ENCODE measurements around the gene ASCC1. TPM values are rescaled to one million over a fixed set of nuclear protein-coding genes. Genes with fewer than 3 reads are reported as not detected.

ASCC1 gene
- total RNA-seq, 4 donors from 2014 or later, result 13.4 to 34.0 (median 20.5) TPM

DNA sequence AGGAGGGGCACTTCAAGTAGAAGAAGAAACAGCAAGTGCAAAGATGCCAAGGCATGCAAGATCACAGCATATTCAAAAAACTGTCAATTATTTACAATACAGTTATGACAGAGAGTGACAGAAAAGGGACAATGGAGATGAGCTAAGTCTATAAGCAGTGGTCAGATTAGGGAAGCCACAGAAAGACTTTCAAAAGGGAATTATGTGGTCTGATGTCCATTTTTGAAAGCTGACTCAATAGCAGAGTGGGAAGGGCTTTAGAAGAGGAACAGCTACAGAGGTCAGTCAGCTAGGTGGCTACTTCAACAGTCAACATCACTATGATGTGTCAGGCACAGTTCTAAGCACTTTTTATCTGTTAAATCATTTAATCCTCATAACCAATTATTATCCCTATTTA is 82.6 kb downstream of the ASCC1 start:
- TF ChIP-seq POLR2A (IDR thresholded peaks at IDR 0.05), result no peak
- no peak for TF ChIP-seq POLR2AphosphoS5 (IDR thresholded peaks at IDR 0.05)
- TF ChIP-seq EP300 (IDR thresholded peaks at IDR 0.05; ENCODE audit: low read depth), result no peak
- TF ChIP-seq, protein P1, sequence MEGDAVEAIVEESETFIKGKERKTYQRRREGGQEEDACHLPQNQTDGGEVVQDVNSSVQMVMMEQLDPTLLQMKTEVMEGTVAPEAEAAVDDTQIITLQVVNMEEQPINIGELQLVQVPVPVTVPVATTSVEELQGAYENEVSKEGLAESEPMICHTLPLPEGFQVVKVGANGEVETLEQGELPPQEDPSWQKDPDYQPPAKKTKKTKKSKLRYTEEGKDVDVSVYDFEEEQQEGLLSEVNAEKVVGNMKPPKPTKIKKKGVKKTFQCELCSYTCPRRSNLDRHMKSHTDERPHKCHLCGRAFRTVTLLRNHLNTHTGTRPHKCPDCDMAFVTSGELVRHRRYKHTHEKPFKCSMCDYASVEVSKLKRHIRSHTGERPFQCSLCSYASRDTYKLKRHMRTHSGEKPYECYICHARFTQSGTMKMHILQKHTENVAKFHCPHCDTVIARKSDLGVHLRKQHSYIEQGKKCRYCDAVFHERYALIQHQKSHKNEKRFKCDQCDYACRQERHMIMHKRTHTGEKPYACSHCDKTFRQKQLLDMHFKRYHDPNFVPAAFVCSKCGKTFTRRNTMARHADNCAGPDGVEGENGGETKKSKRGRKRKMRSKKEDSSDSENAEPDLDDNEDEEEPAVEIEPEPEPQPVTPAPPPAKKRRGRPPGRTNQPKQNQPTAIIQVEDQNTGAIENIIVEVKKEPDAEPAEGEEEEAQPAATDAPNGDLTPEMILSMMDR (IDR thresholded peaks at IDR 0.05), result no peak
- DNase-seq, result no peak
- no peak overlapping the region for H3K27ac ChIP-seq
- H3K4me1 ChIP-seq, result peaks cover 0 to 3% (median 0%) of the 10 kb centered on the region in 4 donors
- no peak overlapping the region for H3K4me3 ChIP-seq
- no peaks in the 10 kb centered on the region for H3K9me3 ChIP-seq
- in situ Hi-C loops (cut with MboI; ENCODE audit: low pct_ligation_motif_present in 1 of 4, low pct_unique_long_range_greater_than_20kb in 1 of 4, low sequenced_read_pairs in 3 of 4), result loop anchor here in 1 of 4 donors (25.0 kb wide), 1 partner anchor 204 kb away; no protein-coding TSS in a partner anchor
- peaks cover 0 to 2% (median 0%) of the 10 kb centered on the region in 4 donors for H3K36me3 ChIP-seq
- intact Hi-C loops (cut with DNase I; ENCODE audit: low total_unique reads), result no loop called here
- H3K27me3 ChIP-seq, result no peaks in the 10 kb centered on the region

DNA sequence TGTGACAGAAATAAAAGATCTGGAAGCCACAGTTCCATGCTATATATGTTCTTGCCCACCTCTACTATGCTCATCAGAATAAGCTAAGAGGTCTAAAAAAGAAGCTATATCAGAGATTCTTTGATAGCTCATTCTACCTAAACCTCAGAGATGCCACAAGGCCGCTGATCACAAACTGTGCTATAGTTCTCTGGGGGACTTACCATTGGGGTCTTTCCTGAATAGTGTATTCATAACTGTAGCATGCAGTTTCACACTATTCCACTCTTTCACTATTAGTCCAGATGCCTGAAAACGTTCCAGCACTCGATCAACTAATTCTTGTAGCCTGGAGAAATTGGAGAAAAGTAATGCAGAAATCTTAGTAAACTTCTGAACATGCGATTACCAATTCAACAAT is 83.2 kb downstream of the ASCC1 start:
- H3K27ac ChIP-seq, result no peak overlapping the region
- WGBS, 2 donors (ENCODE audit: low coverage in 1 of 2), result 77 to 90% methylated on average over 4 of the region's 4 CpGs
- intact Hi-C loops (cut with DNase I; ENCODE audit: low total_unique reads), result no loop called here

DNA sequence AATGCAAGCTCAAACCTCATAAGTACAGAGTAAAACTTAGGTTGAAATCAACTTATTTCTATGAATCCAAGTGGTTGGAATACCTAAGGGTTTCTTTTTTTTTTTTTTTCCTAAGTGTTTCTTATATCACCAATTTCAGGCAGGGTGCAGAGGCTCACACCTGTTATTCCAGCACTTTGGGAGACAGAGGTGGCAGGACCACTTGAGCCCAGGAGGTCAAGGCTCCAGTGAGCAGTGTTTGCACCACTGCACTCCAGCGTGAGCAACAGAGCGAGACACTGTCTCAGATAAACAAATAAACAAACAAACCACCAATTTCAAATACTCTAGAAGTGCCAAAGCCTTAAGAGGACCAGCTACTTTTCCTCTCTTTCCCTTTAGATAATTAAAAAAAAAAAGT is 88.5 kb downstream of the ASCC1 start:
- no peak overlapping the region for H3K27ac ChIP-seq
- H3K36me3 ChIP-seq, result peaks cover 0 to 11% (median 4%) of the 10 kb centered on the region in 4 donors
- peaks cover 0 to 17% (median 0%) of the 10 kb centered on the region in 4 donors for H3K4me1 ChIP-seq
- intact Hi-C loops (cut with DNase I; ENCODE audit: low total_unique reads) (no loop called here), in situ Hi-C loops (cut with MboI; ENCODE audit: low pct_ligation_motif_present in 1 of 4, low pct_unique_long_range_greater_than_20kb in 1 of 4, low sequenced_read_pairs in 3 of 4) (loop anchor here in 1 of 4 donors (25.0 kb wide), 1 partner anchor 210 kb away; no protein-coding TSS in a partner anchor)
- no peaks in the 10 kb centered on the region for H3K27me3 ChIP-seq
- no peaks in the 10 kb centered on the region for H3K9me3 ChIP-seq
- TF ChIP-seq POLR2AphosphoS5 (IDR thresholded peaks at IDR 0.05) (no peak), EP300 (IDR thresholded peaks at IDR 0.05; ENCODE audit: low read depth) (no peak), POLR2A (IDR thresholded peaks at IDR 0.05) (no peak)
- TF ChIP-seq, protein P1 (IDR thresholded peaks at IDR 0.05), result no peak
- H3K4me3 ChIP-seq, result no peak overlapping the region
- DNase-seq, result no peak
- WGBS, 2 donors (ENCODE audit: low coverage in 1 of 2), result 94 to 95% methylated on average over 2 of the region's 2 CpGs

More for the DNA sequence above, 83.2 kb downstream of the ASCC1 start:
- Histone ChIP-seq H3K27me3 (no peaks in the 10 kb centered on the region), H3K4me3 (no peak overlapping the region), H3K9me3 (no peaks in the 10 kb centered on the region), H3K4me1 (peaks cover 0 to 3% (median 0%) of the 10 kb centered on the region in 4 donors), H3K36me3 (peaks cover 0 to 8% (median under 1%) of the 10 kb centered on the region in 4 donors)
- TF ChIP-seq EP300 (IDR thresholded peaks at IDR 0.05; ENCODE audit: low read depth) (no peak), POLR2AphosphoS5 (IDR thresholded peaks at IDR 0.05) (no peak), POLR2A (IDR thresholded peaks at IDR 0.05) (no peak)
- TF ChIP-seq, protein P1 (IDR thresholded peaks at IDR 0.05), result no peak
- no peak for DNase-seq
- in situ Hi-C loops (cut with MboI; ENCODE audit: low pct_ligation_motif_present in 1 of 4, low pct_unique_long_range_greater_than_20kb in 1 of 4, low sequenced_read_pairs in 3 of 4), result loop anchor here in 1 of 4 donors (25.0 kb wide), 1 partner anchor 204 kb away; no protein-coding TSS in a partner anchor

DNA sequence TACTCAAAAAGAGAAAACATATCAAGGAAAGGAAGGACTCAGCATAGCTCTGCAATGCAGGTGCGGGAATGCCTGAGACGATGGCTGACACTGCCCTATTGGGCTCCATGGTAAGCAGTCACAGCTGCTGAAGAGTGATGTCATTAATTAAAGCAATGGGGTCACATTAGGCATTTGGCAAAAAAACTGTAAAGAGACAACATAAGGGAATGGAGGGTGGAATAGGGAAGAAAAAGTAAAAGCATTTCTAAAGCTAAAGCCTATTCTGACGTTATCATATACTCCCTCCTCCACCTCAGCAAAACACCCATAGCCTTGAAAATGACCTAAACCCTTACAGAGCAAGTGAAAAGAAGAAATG is 89.2 kb downstream of the ASCC1 start:
- DNase-seq, result no peak
- Histone ChIP-seq H3K27ac (no peak overlapping the region), H3K4me3 (no peak overlapping the region), H3K36me3 (peaks cover 0 to 11% (median 4%) of the 10 kb centered on the region in 4 donors), H3K9me3 (no peaks in the 10 kb centered on the region), H3K4me1 (peaks cover 0 to 22% (median 0%) of the 10 kb centered on the region in 4 donors), H3K27me3 (no peaks in the 10 kb centered on the region)
- TF ChIP-seq POLR2AphosphoS5 (IDR thresholded peaks at IDR 0.05) (no peak), POLR2A (IDR thresholded peaks at IDR 0.05) (no peak), EP300 (IDR thresholded peaks at IDR 0.05; ENCODE audit: low read depth) (no peak)
- TF ChIP-seq, protein P1 (IDR thresholded peaks at IDR 0.05), result no peak
- 89 to 92% methylated on average over 3 of the region's 3 CpGs for WGBS, 2 donors (ENCODE audit: low coverage in 1 of 2)
- intact Hi-C loops (cut with DNase I; ENCODE audit: low total_unique reads), result no loop called here
- in situ Hi-C loops (cut with MboI; ENCODE audit: low pct_ligation_motif_present in 1 of 4, low pct_unique_long_range_greater_than_20kb in 1 of 4, low sequenced_read_pairs in 3 of 4), result loop anchor here in 1 of 4 donors (25.0 kb wide), 1 partner anchor 210 kb away; no protein-coding TSS in a partner anchor
